Neural cell (in vitro differentiated cells): ENCODE measurements around the gene ARHGEF19.

ENCODE experiments used
- CTCF ChIP-seq: fragments of 450-650 bp; IDR thresholded peaks from 2 replicates; pipeline ENCODE4 v1.5.1; 2014; ENCODE audit warnings: antibody characterized with exemption, mild to moderate bottlenecking, moderate library complexity; ENCODE audit not compliant: poor library complexity, severe bottlenecking
- EZH2 ChIP-seq: fragments of 200-600, 300-800 bp; shearing (Covaris generic), sonication (generic); IDR thresholded peaks from 2 replicates; pipeline ENCODE4 v1.6.1; 2014; ENCODE audit warnings: antibody characterized with exemption, low read length, borderline replicate concordance, mild to moderate bottlenecking; ENCODE audit not compliant: insufficient read depth, poor library complexity, severe bottlenecking
- MXI1 ChIP-seq: fragments of 450-650 bp; conservative IDR thresholded peaks from 2 replicates; pipeline ENCODE4 v1.6.1; 2014; ENCODE audit warnings: antibody characterized with exemption, mild to moderate bottlenecking; ENCODE audit not compliant: poor library complexity, severe bottlenecking
- RAD21 ChIP-seq: fragments of 450-650 bp; conservative IDR thresholded peaks from 2 replicates; pipeline ENCODE4 v1.6.1; 2014; ENCODE audit warnings: antibody characterized with exemption, mild to moderate bottlenecking, moderate library complexity
- REST ChIP-seq: IDR thresholded peaks from 2 replicates; pipeline ENCODE4 v1.6.1; 2012; ENCODE audit warnings: borderline replicate concordance
- TAF1 ChIP-seq: IDR thresholded peaks from 2 replicates; pipeline ENCODE4 v1.6.1; 2012; ENCODE audit warnings: low read depth

GRCh38 chr1:16174886-16175598, 37.4 kb downstream of the ARHGEF19 start:
- no peak for TF ChIP-seq CTCF
- TF ChIP-seq MXI1 = no peak
- no peak for TF ChIP-seq EZH2
- TF ChIP-seq REST = no peak
- no peak for TF ChIP-seq TAF1
- no peak for TF ChIP-seq RAD21
